ENCODE data around the gene ITIH1.

Gene ITIH1

DNA sequence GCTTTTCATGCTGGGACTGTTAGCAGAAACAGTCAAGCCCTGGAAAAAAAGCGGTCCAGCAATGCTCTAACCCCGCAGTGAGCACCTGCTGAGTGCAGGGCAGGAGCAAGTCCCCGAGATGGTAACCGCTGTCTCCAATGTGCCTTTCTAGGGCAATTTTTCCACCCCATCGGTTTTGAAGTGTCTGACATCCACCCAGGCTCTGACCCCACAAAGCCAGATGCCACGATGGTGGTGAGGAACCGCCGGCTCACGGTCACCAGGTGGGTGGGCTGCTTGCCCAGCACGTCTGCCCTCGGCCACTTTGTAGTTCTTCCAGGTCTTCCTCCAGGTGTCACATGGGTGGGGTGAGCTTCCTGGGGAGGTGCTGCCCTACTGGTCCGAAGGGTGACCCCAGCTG, 14.0 kb downstream of the ITIH1 start:
- Histone ChIP-seq H3K9me3 (ENCODE audit: control insufficient read depth, low read length) (no peaks in the 10 kb centered on the region), H3K4me3 (ENCODE audit: extremely low read depth, insufficient read depth, low read length, poor library complexity, severe bottlenecking) (no peak overlapping the region), H3K36me3 (ENCODE audit: control insufficient read depth, insufficient read depth, low read length) (no peaks in the 10 kb centered on the region), H3K27ac (ENCODE audit: low read depth, low read length, severe bottlenecking) (no peak overlapping the region), H3K4me1 (ENCODE audit: control insufficient read depth, insufficient read depth, low read length, poor library complexity, severe bottlenecking) (no peaks in the 10 kb centered on the region)
- 87 to 90% methylated on average over 7 to 10 of the region's 12 CpGs for WGBS, 2 experiments (ENCODE audit: insufficient coverage in 2 of 2)

DNA sequence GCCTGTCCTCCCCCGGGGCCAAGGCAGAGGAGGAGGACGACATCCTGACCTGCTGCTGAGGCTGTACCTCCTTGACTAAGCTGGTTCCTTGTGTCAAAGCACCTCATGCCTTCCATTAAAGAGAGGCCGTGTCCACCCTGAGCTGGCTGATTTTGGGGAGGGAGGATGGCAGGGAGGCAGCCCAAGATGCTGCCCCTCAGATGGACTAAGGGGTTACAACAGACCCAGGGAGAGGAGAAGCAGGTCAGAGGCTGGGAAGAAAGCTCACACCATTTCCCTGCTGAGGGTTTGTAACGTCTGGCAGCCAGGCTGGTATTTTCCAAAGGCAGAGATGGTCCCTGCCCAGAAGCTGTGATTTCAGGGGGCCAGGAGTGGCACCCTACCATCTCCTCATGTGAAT, 14.5 kb downstream of the ITIH1 start:
- no peak overlapping the region for H3K27ac ChIP-seq (ENCODE audit: low read depth, low read length, severe bottlenecking)
- no peaks in the 10 kb centered on the region for H3K4me1 ChIP-seq (ENCODE audit: control insufficient read depth, insufficient read depth, low read length, poor library complexity, severe bottlenecking)
- H3K36me3 ChIP-seq (ENCODE audit: control insufficient read depth, insufficient read depth, low read length): no peaks in the 10 kb centered on the region
- no peak overlapping the region for H3K4me3 ChIP-seq (ENCODE audit: extremely low read depth, insufficient read depth, low read length, poor library complexity, severe bottlenecking)
- no peaks in the 10 kb centered on the region for H3K9me3 ChIP-seq (ENCODE audit: control insufficient read depth, low read length)
- WGBS, 2 experiments (ENCODE audit: insufficient coverage in 2 of 2): 68 to 100% methylated on average over 3 to 4 of the region's 4 CpGs

DNA sequence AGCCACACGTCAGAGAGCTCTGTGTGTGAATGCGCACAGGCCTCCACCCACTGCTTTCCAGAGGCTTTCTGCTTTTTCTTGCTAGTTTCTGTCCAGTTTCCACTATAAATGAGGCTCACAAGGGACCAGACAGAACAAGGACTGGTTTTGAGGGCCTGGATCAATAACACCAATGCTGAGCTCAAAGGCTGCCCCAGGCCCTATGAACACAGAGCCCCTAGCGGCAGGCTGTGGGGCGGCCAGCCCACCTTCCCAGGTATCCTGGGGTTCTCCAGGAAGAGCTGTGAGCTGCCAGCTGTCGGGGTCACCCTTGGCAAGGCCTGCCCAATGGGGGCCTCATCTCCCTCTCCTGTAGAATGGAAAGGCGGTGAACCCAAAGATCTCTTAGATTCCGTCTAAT, 15.0 kb downstream of the ITIH1 start:
- no peak overlapping the region for H3K27ac ChIP-seq (ENCODE audit: low read depth, low read length, severe bottlenecking)
- 71 to 77% methylated on average over 7 of the region's 7 CpGs for WGBS, 2 experiments (ENCODE audit: insufficient coverage in 2 of 2)
- no peaks in the 10 kb centered on the region for H3K9me3 ChIP-seq (ENCODE audit: control insufficient read depth, low read length)
- H3K4me3 ChIP-seq (ENCODE audit: extremely low read depth, insufficient read depth, low read length, poor library complexity, severe bottlenecking): no peak overlapping the region
- no peaks in the 10 kb centered on the region for H3K36me3 ChIP-seq (ENCODE audit: control insufficient read depth, insufficient read depth, low read length)
- no peaks in the 10 kb centered on the region for H3K4me1 ChIP-seq (ENCODE audit: control insufficient read depth, insufficient read depth, low read length, poor library complexity, severe bottlenecking)

DNA sequence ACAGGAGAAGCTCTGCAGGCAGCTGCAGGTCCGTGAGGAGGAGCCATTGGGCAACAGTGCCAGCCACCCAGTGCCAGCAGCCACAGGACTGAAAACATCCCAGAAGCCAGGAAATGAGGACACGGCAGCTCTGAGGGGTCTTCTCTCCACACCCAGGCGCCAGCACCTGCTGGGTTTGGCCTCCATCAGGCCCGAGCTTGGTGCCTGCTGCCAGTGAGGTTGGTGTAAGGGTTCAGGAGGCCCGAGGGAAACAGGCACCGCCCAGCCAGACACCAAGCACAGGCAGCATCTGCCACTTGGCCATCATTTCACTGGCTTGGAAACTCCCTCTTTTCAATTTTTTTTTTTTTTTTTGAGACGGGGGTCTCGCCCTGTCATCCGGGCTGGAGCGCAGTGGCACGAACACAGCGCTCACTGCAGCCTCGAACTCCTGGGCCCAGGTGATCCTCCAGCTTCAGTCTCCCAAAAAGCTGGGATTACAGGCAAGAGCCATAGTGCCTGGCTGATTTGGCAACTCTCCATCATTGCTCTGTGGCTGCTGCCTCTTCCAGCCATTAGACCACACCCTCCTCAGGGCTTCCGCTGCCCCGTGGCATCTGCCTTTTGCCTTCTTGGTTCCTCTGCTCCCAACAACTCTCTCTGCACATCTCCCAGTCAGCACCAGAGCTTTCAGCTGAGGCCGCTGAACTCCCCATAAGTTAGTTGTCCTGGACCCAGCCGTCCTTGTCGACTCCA, 15.7 kb downstream of the ITIH1 start:
- Histone ChIP-seq H3K9me3 (ENCODE audit: control insufficient read depth, low read length) (no peaks in the 10 kb centered on the region), H3K4me3 (ENCODE audit: extremely low read depth, insufficient read depth, low read length, poor library complexity, severe bottlenecking) (no peak overlapping the region)
- WGBS, 2 experiments (ENCODE audit: insufficient coverage in 2 of 2): 81 to 93% methylated on average over 10 to 16 of the region's 18 CpGs

DNA sequence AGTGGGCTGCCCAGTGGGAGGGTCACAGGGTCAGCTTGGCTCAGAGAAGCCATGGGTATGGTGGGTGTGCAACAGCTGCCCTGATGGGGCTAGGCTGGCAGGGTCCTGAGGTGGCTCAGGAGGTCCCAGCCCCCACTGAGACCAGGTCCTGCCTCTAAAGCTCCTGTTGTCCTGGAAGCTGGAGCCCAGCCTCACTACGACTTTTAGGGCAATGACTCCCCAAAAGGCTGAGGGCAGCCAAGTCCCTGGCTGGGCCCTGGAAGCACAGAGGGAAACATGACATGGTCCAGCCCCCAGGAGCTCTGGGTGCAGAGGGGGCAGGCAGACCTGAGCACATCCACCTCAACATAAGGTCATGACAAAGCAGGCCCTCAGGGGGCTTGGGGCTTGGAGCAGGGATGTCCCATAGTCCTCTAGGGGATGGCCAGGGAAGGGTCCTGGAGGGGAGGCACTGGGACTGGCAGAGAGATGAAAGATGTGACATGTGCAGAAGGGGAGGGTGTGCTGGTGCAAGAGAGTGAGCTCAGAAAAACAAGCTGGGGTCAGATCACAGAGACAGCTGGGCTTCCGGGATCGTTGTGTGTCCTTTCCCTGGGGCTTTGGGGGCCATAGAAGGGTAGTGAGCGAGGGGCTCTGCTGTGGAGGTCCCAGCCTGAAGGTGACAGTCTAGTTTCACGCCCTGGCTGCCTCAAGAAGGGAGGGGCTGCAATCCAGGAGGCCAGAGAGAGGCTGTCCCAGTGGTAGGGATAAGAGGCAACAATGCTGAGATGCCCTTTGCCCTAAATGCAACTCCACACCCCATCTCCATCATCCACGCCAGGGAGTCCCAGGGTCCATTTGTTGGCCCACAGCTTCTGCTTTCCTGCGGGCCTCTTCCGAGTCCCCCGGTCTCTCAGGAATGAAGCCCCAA, 16.6 kb downstream of the ITIH1 start:
- Histone ChIP-seq H3K36me3 (ENCODE audit: control insufficient read depth, insufficient read depth, low read length) (no peaks in the 10 kb centered on the region), H3K4me3 (ENCODE audit: extremely low read depth, insufficient read depth, low read length, poor library complexity, severe bottlenecking) (no peak overlapping the region), H3K4me1 (ENCODE audit: control insufficient read depth, insufficient read depth, low read length, poor library complexity, severe bottlenecking) (no peaks in the 10 kb centered on the region), H3K27ac (ENCODE audit: low read depth, low read length, severe bottlenecking) (no peak overlapping the region), H3K9me3 (ENCODE audit: control insufficient read depth, low read length) (no peaks in the 10 kb centered on the region)
- WGBS, 2 experiments (ENCODE audit: insufficient coverage in 2 of 2): 83 to 85% methylated on average over 7 to 9 of the region's 9 CpGs

More for the DNA sequence above, 15.7 kb downstream of the ITIH1 start:
- no peaks in the 10 kb centered on the region for H3K4me1 ChIP-seq (ENCODE audit: control insufficient read depth, insufficient read depth, low read length, poor library complexity, severe bottlenecking)
- H3K36me3 ChIP-seq (ENCODE audit: control insufficient read depth, insufficient read depth, low read length): no peaks in the 10 kb centered on the region
- no peak overlapping the region for H3K27ac ChIP-seq (ENCODE audit: low read depth, low read length, severe bottlenecking)

DNA sequence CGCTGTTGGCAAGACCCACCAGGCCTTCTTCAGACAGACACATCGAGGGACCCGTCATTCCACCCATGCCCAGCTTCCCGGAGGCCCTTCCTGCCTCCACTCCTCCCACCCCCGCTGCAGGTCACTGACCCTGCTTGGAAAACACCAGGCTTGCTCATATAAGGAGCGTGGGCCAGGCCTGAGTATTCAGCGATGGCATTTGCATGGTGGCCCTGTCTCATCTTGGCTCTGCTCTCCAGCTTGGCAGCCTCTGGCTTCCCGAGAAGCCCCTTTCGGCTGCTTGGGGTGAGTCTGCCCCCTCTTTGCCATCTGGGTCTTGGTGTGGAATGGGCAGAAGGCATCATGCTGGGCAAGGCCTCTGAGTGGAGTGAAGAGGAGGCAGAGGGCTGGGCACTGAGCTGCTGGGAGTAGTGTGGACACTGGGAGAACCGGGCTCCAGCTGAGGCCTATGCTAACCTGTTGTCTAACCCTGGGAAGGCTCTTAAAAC, 17.3 kb downstream of the ITIH1 start, which contains the start of gene ITIH3:
Gene ITIH3, plus strand, starts transcription at position 185 of the 488 bp plus-strand sequence. Its CDS starts 8 bp downstream, at position 193.
- H3K36me3 ChIP-seq (ENCODE audit: control insufficient read depth, insufficient read depth, low read length): no peaks in the 10 kb centered on the region
- 86 to 87% methylated on average over 10 of the region's 10 CpGs for WGBS, 2 experiments (ENCODE audit: insufficient coverage in 2 of 2)

DNA sequence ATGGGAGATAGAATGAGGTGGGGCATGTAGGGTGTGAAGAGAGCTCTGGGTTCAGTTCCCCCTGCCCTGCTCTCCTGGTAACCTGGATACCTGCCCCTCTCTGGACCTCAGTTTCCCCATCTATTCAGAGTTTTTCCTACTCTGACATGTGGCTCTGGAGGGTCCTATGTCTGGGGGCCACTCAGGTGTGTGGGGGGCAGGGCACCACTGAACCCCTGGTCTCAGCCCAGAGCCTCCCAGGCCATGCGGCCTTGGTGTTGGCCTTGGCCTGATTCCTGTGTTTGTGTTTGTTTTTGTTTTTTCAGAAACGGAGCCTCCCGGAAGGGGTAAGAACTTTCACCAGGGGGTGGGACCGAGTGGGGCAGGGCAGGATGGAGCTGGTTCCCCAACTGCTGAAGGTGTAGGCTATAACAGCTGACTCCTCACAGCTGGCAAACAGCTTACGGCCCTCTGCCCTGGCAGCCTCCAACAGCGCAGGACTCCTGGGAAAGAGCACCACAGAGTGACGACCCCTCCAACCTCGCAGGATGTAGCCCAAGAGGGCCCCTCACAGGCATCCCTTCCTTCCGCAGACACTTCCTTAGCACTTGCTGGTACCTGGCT, 18.0 kb downstream of the ITIH1 start:
- H3K4me3 ChIP-seq (ENCODE audit: extremely low read depth, insufficient read depth, low read length, poor library complexity, severe bottlenecking): no peak overlapping the region
- H3K27ac ChIP-seq (ENCODE audit: low read depth, low read length, severe bottlenecking): no peak overlapping the region
- no peaks in the 10 kb centered on the region for H3K4me1 ChIP-seq (ENCODE audit: control insufficient read depth, insufficient read depth, low read length, poor library complexity, severe bottlenecking)
- H3K36me3 ChIP-seq (ENCODE audit: control insufficient read depth, insufficient read depth, low read length): no peaks in the 10 kb centered on the region
- WGBS, 2 experiments (ENCODE audit: insufficient coverage in 2 of 2): 50 to 85% methylated on average over 1 to 8 of the region's 9 CpGs
- no peaks in the 10 kb centered on the region for H3K9me3 ChIP-seq (ENCODE audit: control insufficient read depth, low read length)

More for the DNA sequence above, 17.3 kb downstream of the ITIH1 start, which contains the start of gene ITIH3:
- Histone ChIP-seq H3K9me3 (ENCODE audit: control insufficient read depth, low read length) (no peaks in the 10 kb centered on the region), H3K4me1 (ENCODE audit: control insufficient read depth, insufficient read depth, low read length, poor library complexity, severe bottlenecking) (no peaks in the 10 kb centered on the region), H3K27ac (ENCODE audit: low read depth, low read length, severe bottlenecking) (no peak within 1 kb of the TSS), H3K4me3 (ENCODE audit: extremely low read depth, insufficient read depth, low read length, poor library complexity, severe bottlenecking) (no peak within 1 kb of the TSS)

DNA sequence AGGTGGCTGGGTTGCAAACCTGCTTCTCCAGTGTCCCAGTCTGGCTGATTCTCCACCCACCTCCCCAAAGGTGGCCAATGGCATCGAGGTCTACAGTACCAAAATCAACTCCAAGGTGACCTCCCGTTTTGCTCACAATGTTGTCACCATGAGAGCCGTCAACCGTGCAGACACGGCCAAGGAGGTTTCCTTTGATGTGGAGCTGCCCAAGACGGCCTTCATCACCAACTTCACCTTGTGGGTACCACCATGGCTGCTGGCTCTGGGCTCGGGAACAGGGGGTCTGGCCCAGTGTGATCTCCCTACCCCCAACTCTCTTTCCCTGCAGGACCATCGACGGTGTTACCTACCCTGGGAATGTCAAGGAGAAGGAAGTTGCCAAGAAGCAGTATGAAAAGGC, 19.0 kb downstream of the ITIH1 start:
- Histone ChIP-seq H3K4me1 (ENCODE audit: control insufficient read depth, insufficient read depth, low read length, poor library complexity, severe bottlenecking) (no peaks in the 10 kb centered on the region), H3K4me3 (ENCODE audit: extremely low read depth, insufficient read depth, low read length, poor library complexity, severe bottlenecking) (no peak overlapping the region), H3K27ac (ENCODE audit: low read depth, low read length, severe bottlenecking) (no peak overlapping the region), H3K9me3 (ENCODE audit: control insufficient read depth, low read length) (no peaks in the 10 kb centered on the region), H3K36me3 (ENCODE audit: control insufficient read depth, insufficient read depth, low read length) (no peaks in the 10 kb centered on the region)
- 94 to 96% methylated on average over 6 of the region's 9 CpGs for WGBS, 2 experiments (ENCODE audit: insufficient coverage in 2 of 2)

DNA sequence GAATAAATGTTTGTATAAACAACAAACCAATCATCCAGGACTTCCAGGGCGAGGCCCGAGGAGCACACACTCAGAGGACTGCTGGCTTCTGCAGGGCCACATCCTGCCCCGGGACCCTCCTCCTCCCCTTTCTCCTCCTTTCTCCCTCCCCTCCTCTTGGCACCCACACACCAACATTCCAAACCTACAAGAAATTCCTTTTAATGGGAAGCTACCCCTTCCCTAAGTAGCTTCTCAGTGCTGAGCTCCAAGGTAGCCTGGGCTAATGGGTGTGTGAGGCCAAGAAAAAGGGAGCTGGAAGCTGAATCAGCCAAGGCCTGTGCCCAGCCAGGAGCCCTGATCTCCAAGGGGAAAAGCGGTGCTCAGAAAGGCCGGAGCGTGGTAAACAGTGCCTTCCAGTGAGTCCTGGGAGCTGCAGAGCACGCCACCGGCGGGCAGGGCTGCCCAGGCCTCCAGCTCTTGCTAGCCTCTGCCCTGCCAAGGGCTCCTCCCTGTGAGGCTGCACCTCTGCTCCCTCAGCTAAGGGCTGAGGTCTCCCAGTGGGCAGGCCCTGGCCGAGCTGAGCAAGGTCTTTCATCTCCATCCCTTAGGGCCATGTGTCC, 21.1 kb downstream of the ITIH1 start:
- 93 to 94% methylated on average over 10 of the region's 10 CpGs for WGBS, 2 experiments (ENCODE audit: insufficient coverage in 2 of 2)
- H3K4me3 ChIP-seq (ENCODE audit: extremely low read depth, insufficient read depth, low read length, poor library complexity, severe bottlenecking): no peak overlapping the region
- no peaks in the 10 kb centered on the region for H3K36me3 ChIP-seq (ENCODE audit: control insufficient read depth, insufficient read depth, low read length)
- no peak overlapping the region for H3K27ac ChIP-seq (ENCODE audit: low read depth, low read length, severe bottlenecking)
- no peaks in the 10 kb centered on the region for H3K9me3 ChIP-seq (ENCODE audit: control insufficient read depth, low read length)
- no peaks in the 10 kb centered on the region for H3K4me1 ChIP-seq (ENCODE audit: control insufficient read depth, insufficient read depth, low read length, poor library complexity, severe bottlenecking)

DNA sequence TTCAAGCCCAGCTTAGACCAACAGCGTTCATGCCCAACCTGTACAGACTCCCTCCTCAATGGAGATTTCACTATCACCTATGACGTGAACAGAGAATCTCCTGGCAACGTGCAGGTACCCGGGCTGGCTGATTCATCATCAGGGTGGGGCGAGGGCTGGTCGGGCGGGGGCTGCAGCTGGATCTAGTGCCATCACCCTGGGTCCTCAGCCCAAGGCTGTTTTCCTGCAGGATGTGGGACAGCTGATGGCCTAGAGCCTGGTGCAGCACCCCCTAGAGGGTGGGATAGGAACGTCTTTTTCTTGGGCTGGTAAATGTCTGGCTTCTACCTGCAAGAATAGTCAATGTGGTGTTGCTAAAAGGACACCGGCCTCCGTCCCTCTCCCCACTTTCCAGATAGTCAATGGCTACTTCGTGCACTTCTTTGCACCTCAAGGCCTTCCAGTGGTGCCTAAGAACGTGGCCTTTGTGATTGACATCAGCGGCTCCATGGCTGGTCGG, 21.6 kb downstream of the ITIH1 start:
- Histone ChIP-seq H3K9me3 (ENCODE audit: control insufficient read depth, low read length) (no peaks in the 10 kb centered on the region), H3K4me3 (ENCODE audit: extremely low read depth, insufficient read depth, low read length, poor library complexity, severe bottlenecking) (no peak overlapping the region), H3K4me1 (ENCODE audit: control insufficient read depth, insufficient read depth, low read length, poor library complexity, severe bottlenecking) (no peaks in the 10 kb centered on the region), H3K27ac (ENCODE audit: low read depth, low read length, severe bottlenecking) (no peak overlapping the region), H3K36me3 (ENCODE audit: control insufficient read depth, insufficient read depth, low read length) (no peaks in the 10 kb centered on the region)
- 68 to 71% methylated on average over 8 to 10 of the region's 14 CpGs for WGBS, 2 experiments (ENCODE audit: insufficient coverage in 2 of 2)

Data from mesodermal cell (in vitro differentiated cells).